ENCODE results near the gene FBXO42. TPM values are rescaled to one million over a fixed set of nuclear protein-coding genes. Genes with fewer than 3 reads are reported as not detected.

Gene FBXO42
- total RNA-seq, 4 donors from 2014 or later, result 24.3 to 41.9 (median 31.9) TPM

- Histone ChIP-seq H3K27ac (no peak overlapping the region), H3K27me3 (no peaks in the 10 kb centered on the region), H3K4me1 (peaks cover 4 to 15% of the 10 kb centered on the region in 2 donors), H3K36me3 (no peaks in the 10 kb centered on the region), H3K4me3 (replicated peaks in 1 of 3) (no peak overlapping the region), H3K9me3 (no peaks in the 10 kb centered on the region)
- intact Hi-C loops (cut with DNase I), result no loop called here
- peak; percentile 25 to 31 for DNase-seq
- 73 to 74% methylated on average over 2 of the region's 2 CpGs for WGBS, 2 donors
- TF ChIP-seq POLR2A (IDR thresholded peaks at IDR 0.05), result no peak
- TF ChIP-seq CTCF (IDR thresholded peaks at IDR 0.05), result no peak
These were observed 70.5 kb downstream of the FBXO42 start for GRCh38 chr1:16281765-16282164.

GRCh38 chr1:16279186-16279585, 73.1 kb downstream of the FBXO42 start:
- H3K9me3 ChIP-seq, result no peaks in the 10 kb centered on the region
- WGBS, 2 donors, result 73 to 75% methylated on average over 2 of the region's 2 CpGs
- intact Hi-C loops (cut with DNase I), result no loop called here
- H3K4me3 ChIP-seq (replicated peaks in 1 of 3), result no peak overlapping the region
- H3K27ac ChIP-seq, result no peak overlapping the region
- TF ChIP-seq CTCF (IDR thresholded peaks at IDR 0.05), result no peak
- TF ChIP-seq POLR2A (IDR thresholded peaks at IDR 0.05), result no peak
- no peaks in the 10 kb centered on the region for H3K36me3 ChIP-seq
- no peaks in the 10 kb centered on the region for H3K27me3 ChIP-seq
- no peak for DNase-seq
- peaks cover 14 to 24% of the 10 kb centered on the region in 2 donors for H3K4me1 ChIP-seq

GRCh38 chr1:16276302-16277030, 75.8 kb downstream of the FBXO42 start:
- 29 to 44% methylated on average over 6 of the region's 6 CpGs for WGBS, 2 donors
- no peak overlapping the region for H3K4me3 ChIP-seq (replicated peaks in 1 of 3)
- DNase-seq, result peak; percentile 63 to 65
- no peaks in the 10 kb centered on the region for H3K27me3 ChIP-seq
- TF ChIP-seq POLR2A (IDR thresholded peaks at IDR 0.05) (no peak), CTCF (IDR thresholded peaks at IDR 0.05) (no peak)
- no peaks in the 10 kb centered on the region for H3K36me3 ChIP-seq
- peaks cover 14 to 17% of the 10 kb centered on the region in 2 donors for H3K4me1 ChIP-seq
- H3K9me3 ChIP-seq, result no peaks in the 10 kb centered on the region
- peak overlapping the region; percentile 45 to 55 (median 53) for H3K27ac ChIP-seq
- intact Hi-C loops (cut with DNase I), result no loop called here

GRCh38 chr1:16275591-16275990, 76.7 kb downstream of the FBXO42 start:
- Histone ChIP-seq H3K27me3 (no peaks in the 10 kb centered on the region), H3K27ac (peak overlapping the region; percentile 45 to 55 (median 53)), H3K4me1 (peaks cover 14 to 17% of the 10 kb centered on the region in 2 donors), H3K9me3 (no peaks in the 10 kb centered on the region), H3K4me3 (replicated peaks in 1 of 3) (no peak overlapping the region), H3K36me3 (no peaks in the 10 kb centered on the region)
- DNase-seq, result peak; percentile 17 to 36
- no peak for TF ChIP-seq CTCF (IDR thresholded peaks at IDR 0.05)
- no peak for TF ChIP-seq POLR2A (IDR thresholded peaks at IDR 0.05)
- 54 to 60% methylated on average over 7 of the region's 7 CpGs for WGBS, 2 donors
- intact Hi-C loops (cut with DNase I), result no loop called here

GRCh38 chr1:16267690-16268180, 84.5 kb downstream of the FBXO42 start:
- H3K27me3 ChIP-seq, result no peaks in the 10 kb centered on the region
- H3K9me3 ChIP-seq, result no peaks in the 10 kb centered on the region
- no peak overlapping the region for H3K4me3 ChIP-seq (replicated peaks in 1 of 3)
- H3K27ac ChIP-seq, result no peak overlapping the region
- intact Hi-C loops (cut with DNase I), result no loop called here
- peaks cover 9 to 23% of the 10 kb centered on the region in 2 donors for H3K4me1 ChIP-seq
- DNase-seq, result no peak
- TF ChIP-seq POLR2A (IDR thresholded peaks at IDR 0.05) (no peak), CTCF (IDR thresholded peaks at IDR 0.05) (no peak)
- H3K36me3 ChIP-seq, result no peaks in the 10 kb centered on the region
